ENCODE data around the gene ADM5. TPM values are rescaled to one million over a fixed set of nuclear protein-coding genes. Genes with fewer than 3 reads are reported as not detected.
"Not testable (repeated sequence)": the region's sequence is repeated elsewhere in the genome, so short reads cannot be mapped to it uniquely, and the experiment has no call there.

The ADM5 gene
- total RNA-seq, 1 donor from 2014 or later = 9.5 TPM

DNA sequence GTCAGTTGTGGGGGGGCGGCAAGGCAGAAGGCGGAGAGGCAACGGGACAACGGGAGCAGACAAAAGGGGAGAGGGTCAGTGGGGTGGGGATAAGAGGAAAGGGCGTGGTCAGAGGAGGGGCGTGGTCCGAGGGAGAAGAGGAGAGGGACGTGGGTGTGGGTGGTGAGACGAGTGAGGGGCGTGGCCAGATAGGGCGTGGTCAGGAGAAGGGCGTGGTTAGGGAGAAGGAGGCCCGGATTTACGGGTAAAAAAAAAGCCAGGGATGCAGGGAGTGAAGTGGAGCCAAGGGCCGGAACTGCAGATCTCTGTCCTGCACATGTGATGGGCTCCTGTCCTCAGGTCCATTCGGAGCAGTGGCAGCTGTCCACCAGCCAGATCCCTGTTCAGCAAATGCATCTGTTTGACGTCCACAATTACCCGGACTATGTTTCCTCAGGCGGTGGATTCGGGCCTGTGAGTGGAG, 23.0 kb downstream of the ADM5 start:
- Mint-ChIP-seq H3K4me3 (no peak overlapping the region), H3K4me1 (peaks cover 3% of the 10 kb centered on the region), H3K36me3 (ENCODE audit: low read depth) (no peaks in the 10 kb centered on the region), H3K27ac (no peak overlapping the region), H3K27me3 (peaks cover 8% of the 10 kb centered on the region), H3K9me3 (no peaks in the 10 kb centered on the region)
- no peak for DNase-seq
- POLR2A ChIA-PET = no interaction called here
- TF ChIP-seq, protein P1, sequence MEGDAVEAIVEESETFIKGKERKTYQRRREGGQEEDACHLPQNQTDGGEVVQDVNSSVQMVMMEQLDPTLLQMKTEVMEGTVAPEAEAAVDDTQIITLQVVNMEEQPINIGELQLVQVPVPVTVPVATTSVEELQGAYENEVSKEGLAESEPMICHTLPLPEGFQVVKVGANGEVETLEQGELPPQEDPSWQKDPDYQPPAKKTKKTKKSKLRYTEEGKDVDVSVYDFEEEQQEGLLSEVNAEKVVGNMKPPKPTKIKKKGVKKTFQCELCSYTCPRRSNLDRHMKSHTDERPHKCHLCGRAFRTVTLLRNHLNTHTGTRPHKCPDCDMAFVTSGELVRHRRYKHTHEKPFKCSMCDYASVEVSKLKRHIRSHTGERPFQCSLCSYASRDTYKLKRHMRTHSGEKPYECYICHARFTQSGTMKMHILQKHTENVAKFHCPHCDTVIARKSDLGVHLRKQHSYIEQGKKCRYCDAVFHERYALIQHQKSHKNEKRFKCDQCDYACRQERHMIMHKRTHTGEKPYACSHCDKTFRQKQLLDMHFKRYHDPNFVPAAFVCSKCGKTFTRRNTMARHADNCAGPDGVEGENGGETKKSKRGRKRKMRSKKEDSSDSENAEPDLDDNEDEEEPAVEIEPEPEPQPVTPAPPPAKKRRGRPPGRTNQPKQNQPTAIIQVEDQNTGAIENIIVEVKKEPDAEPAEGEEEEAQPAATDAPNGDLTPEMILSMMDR (IDR thresholded peaks at IDR 0.05) = no peak
- ATAC-seq (ENCODE audit: low read depth) = no peak
- intact Hi-C loops (cut with micrococcal nuclease) = no loop called here
- CTCF ChIA-PET = no interaction called here

DNA sequence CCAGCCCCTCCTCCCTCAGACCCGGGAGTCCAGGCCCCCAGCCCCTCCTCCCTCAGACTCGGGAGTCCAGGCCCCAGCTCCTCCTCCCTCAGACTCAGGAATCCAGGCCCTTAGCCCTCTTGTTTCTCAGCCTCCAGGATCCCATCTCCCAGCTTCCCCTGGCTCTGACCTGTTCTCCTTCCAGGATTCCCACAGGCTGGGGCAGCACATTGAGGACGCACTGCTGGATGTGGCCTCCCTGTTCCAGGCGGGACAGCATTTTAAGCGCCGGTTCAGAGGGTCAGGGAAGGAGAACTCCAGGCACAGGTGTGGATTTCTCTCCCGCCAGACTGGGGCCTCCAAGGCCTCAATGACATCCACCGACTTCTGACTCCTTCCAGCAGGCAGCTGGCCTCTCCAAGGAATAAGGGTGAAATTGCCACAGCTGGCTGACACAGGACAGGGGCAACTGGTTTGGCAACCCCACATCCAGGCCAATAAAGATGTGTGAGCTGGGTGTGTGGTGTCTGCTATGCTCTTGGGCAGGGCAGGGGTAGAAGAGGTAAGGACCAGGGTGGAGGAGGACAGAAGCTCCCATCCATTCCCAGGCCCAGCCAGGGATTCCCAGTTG, 23.9 kb downstream of the ADM5 start:
- no peaks in the 10 kb centered on the region for H3K36me3 Mint-ChIP-seq (ENCODE audit: low read depth)
- intact Hi-C loops (cut with micrococcal nuclease) = no loop called here
- H3K27me3 Mint-ChIP-seq = peaks cover 8% of the 10 kb centered on the region
- H3K4me3 Mint-ChIP-seq = no peak overlapping the region
- ChIA-PET POLR2A (interaction anchor here (0.5 kb wide), 1 partner anchor 341 kb away, joined by 3 read pairs; no protein-coding TSS in a partner anchor), CTCF (no interaction called here)
- DNase-seq (no peak), ATAC-seq (ENCODE audit: low read depth) (no peak)
- H3K4me1 Mint-ChIP-seq = peaks cover 7% of the 10 kb centered on the region
- H3K27ac Mint-ChIP-seq = no peak overlapping the region
- H3K9me3 Mint-ChIP-seq = no peaks in the 10 kb centered on the region
- TF ChIP-seq, protein P1 (IDR thresholded peaks at IDR 0.05) = no peak

DNA sequence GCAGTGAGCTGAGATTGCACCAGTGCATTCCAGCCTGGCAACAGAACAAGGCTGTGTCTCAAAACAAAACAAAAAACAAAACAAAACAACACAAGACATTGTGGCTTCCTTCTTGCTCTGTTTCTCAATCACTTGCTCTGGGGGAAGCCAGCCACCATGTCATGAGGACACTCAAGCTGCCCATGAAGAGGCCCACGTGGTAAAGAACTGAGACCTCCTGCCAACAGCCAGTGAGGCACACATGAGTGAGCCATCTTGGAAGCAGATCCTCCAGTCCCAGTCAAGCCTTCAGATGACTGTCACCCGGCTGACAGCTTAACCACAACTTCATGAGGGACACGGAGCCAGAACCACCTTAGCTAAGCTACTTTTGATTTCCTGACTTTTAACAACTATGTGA, 26.8 kb downstream of the ADM5 start:
- intact Hi-C loops (cut with micrococcal nuclease) = loop anchor here (5.0 kb wide), 1 partner anchor 151 kb away; the partner anchor contains the start of gene PNKP
- DNase-seq (no peak), ATAC-seq (ENCODE audit: low read depth) (no peak)
- no peaks in the 10 kb centered on the region for H3K36me3 Mint-ChIP-seq (ENCODE audit: low read depth)
- POLR2A ChIA-PET = interaction anchor here (1.5 kb wide), 1 partner anchor 37 kb away, joined by 4 read pairs; no protein-coding TSS in a partner anchor
- TF ChIP-seq, protein P1 (IDR thresholded peaks at IDR 0.05) = no peak
- H3K4me1 Mint-ChIP-seq = peaks cover 7% of the 10 kb centered on the region
- CTCF ChIA-PET = no interaction called here
- no peaks in the 10 kb centered on the region for H3K27me3 Mint-ChIP-seq
- no peak overlapping the region for H3K4me3 Mint-ChIP-seq
- H3K27ac Mint-ChIP-seq = no peak overlapping the region
- H3K9me3 Mint-ChIP-seq = no peaks in the 10 kb centered on the region

DNA sequence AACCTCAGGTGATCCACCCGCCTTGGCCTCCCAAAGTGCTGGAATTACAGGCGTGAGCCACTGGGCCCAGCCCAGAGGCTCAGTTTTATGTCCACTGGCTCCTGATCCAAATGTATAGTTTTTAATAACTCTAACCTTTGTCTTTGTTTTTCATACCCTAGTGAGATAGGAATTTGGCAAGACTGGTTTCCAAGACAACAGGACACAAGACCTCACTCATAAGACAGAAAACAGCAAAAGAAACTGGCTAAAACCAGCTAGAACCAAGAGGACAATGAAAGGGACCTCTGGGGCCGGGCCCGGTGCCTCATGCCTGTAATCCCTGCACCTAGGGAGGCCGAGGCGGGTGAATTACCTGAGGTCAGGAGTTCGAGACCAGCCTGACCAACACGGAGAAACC, 29.1 kb downstream of the ADM5 start:
- no peak overlapping the region for H3K4me3 Mint-ChIP-seq
- ChIA-PET CTCF (interaction anchor here (1.2 to 1.5 kb wide), 3 partner anchors 16 to 48 kb away, joined by 3 to 9 read pairs (median 3); partner anchors contain the start of gene AP2A1), POLR2A (interaction anchor here (0.6 to 1.3 kb wide), 3 partner anchors 128 to 782 kb away, joined by 3 to 8 read pairs (median 4); no protein-coding TSS in a partner anchor)
- no peaks in the 10 kb centered on the region for H3K9me3 Mint-ChIP-seq
- TF ChIP-seq, protein P1 (IDR thresholded peaks at IDR 0.05) = no peak
- H3K36me3 Mint-ChIP-seq (ENCODE audit: low read depth) = no peaks in the 10 kb centered on the region
- ATAC-seq (ENCODE audit: low read depth) (no peak), DNase-seq (no peak)
- H3K27ac Mint-ChIP-seq = no peak overlapping the region
- H3K27me3 Mint-ChIP-seq = no peaks in the 10 kb centered on the region
- H3K4me1 Mint-ChIP-seq = peaks cover 7% of the 10 kb centered on the region
- intact Hi-C loops (cut with micrococcal nuclease) = loop anchor here (5.0 kb wide), 1 partner anchor 149 kb away; the partner anchor contains the start of gene PNKP

DNA sequence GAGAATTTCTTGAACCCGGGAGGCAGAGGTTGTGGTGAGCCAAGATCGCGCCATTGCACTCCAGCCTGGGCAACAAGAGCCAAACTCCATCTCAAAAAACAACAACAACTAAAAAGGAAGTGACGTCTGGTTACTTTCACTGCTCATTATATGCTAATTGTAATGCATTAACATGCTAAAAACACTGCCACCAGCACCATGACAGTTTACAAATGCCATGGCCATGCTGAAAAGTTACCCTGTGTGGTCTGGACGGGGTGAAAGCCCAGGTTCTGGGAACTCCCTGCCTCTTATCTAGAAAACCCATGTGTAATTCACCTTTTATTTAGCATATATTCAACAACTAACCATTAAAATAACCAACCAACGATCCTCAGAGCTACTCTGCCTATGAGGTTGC, 29.6 kb downstream of the ADM5 start:
- ChIA-PET CTCF (interaction anchor here (1.2 kb wide), 1 partner anchor 16 kb away, joined by 3 read pairs; no protein-coding TSS in a partner anchor), POLR2A (no interaction called here)
- no peak for ATAC-seq (ENCODE audit: low read depth)
- Mint-ChIP-seq H3K27ac (no peak overlapping the region), H3K4me1 (peaks cover 7% of the 10 kb centered on the region), H3K27me3 (no peaks in the 10 kb centered on the region), H3K9me3 (no peaks in the 10 kb centered on the region), H3K36me3 (ENCODE audit: low read depth) (no peaks in the 10 kb centered on the region), H3K4me3 (no peak overlapping the region)
- TF ChIP-seq, protein P1 (IDR thresholded peaks at IDR 0.05) = no peak
- DNase-seq = no peak
- intact Hi-C loops (cut with micrococcal nuclease) = loop anchor here (5.0 kb wide), 1 partner anchor 148 kb away; the partner anchor contains the start of gene PNKP

DNA sequence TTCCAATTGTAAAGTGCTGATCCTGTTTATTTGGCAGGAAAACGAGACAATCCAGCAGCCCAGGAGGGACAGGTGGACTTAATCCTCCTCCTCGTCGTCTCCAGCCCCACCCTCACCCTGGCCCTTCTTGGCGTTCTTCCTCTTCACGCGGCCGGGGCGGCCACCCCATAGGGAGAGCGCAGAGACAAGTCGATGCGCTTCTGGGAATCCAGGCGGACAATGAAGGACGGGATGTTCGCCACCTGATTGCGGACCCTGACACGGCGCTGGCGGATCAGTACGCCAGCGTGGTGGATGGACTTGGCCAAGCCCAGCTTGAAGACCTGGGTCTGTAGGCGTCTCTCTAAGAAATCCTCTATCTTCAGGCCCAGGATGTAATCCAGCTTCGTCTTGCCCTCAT, 30.0 kb downstream of the ADM5 start:
- ChIA-PET POLR2A (interaction anchor here (0.6 to 0.7 kb wide), 2 partner anchors 78 to 267 kb away, joined by 7 read pairs; partner anchors contain the start of genes ALDH16A1 and SCAF1), CTCF (interaction anchor here (1.2 kb wide), 1 partner anchor 15 kb away, joined by 3 read pairs; no protein-coding TSS in a partner anchor)
- H3K27ac Mint-ChIP-seq; ATAC-seq (ENCODE audit: low read depth); H3K4me1 Mint-ChIP-seq; H3K36me3 Mint-ChIP-seq (ENCODE audit: low read depth); H3K9me3 Mint-ChIP-seq; H3K4me3 Mint-ChIP-seq; H3K27me3 Mint-ChIP-seq; DNase-seq: not testable (repeated sequence)
- intact Hi-C loops (cut with micrococcal nuclease) = loop anchor here (5.0 kb wide), 1 partner anchor 148 kb away; the partner anchor contains the start of gene PNKP
